Body of pancreas (tissue), 4 donors: ENCODE data around the gene FECH.

ENCODE experiments used
- CTCF ChIP-seq, 7 experiments: fragments of 450-650 bp in 4 of 7; fragments of 200-600 bp in 3 of 7; sonication (generic) in 3 of 7; IDR thresholded peaks; one replicate each; pipeline ENCODE4 v1.5.1; 2016 to 2019; ENCODE audit warnings: antibody characterized with exemption in 7 of 7
- POLR2A ChIP-seq, 3 donors: fragments of 450-650 bp; IDR thresholded peaks; one replicate each; pipeline ENCODE4 v1.6.1; 2016; ENCODE audit warnings: antibody characterized with exemption in 3 of 3, mild to moderate bottlenecking in 2 of 3

GRCh38 chr18:57624988-57625387 lies 38.5 kb upstream of the FECH start:
- TF ChIP-seq CTCF (IDR thresholded peaks at IDR 0.05) (no peak), POLR2A (IDR thresholded peaks at IDR 0.05) (no peak)
